Spleen (tissue), 7 donors: ENCODE measurements around the gene TMEM53.

Experiments
- POLR2AphosphoS5 ChIP-seq, 3 donors: sonication (generic); formaldehyde crosslinking; IDR thresholded peaks; one replicate each; pipeline ENCODE4 v1.5.1; 2017; ENCODE audit warnings: antibody characterized with exemption in 3 of 3
- TF ChIP-seq, protein P1 (sequence below), 11 experiments: fragments of 200-600 bp in 7 of 11; fragments of 450-650 bp in 4 of 11; sonication (generic) in 4 of 11; IDR thresholded peaks in 8 of 11; conservative IDR thresholded peaks in 3 of 11; 1 replicate in 7 of 11; 2 replicates in 4 of 11; pipeline versions ENCODE4 v1.4.0 to v1.8.0; 2016 to 2021; ENCODE audit warnings: antibody characterized with exemption in 11 of 11, inconsistent platforms in 4 of 11, mild to moderate bottlenecking in 1 of 11
- donor health status: DM: no; HTN: no; CAD: no; lungs with moderate emphysema.
- donor health status: DM: no; HTN: no; CAD: no.
- donor health status: DM: no; HTN: no; CAD: no.

DNA sequence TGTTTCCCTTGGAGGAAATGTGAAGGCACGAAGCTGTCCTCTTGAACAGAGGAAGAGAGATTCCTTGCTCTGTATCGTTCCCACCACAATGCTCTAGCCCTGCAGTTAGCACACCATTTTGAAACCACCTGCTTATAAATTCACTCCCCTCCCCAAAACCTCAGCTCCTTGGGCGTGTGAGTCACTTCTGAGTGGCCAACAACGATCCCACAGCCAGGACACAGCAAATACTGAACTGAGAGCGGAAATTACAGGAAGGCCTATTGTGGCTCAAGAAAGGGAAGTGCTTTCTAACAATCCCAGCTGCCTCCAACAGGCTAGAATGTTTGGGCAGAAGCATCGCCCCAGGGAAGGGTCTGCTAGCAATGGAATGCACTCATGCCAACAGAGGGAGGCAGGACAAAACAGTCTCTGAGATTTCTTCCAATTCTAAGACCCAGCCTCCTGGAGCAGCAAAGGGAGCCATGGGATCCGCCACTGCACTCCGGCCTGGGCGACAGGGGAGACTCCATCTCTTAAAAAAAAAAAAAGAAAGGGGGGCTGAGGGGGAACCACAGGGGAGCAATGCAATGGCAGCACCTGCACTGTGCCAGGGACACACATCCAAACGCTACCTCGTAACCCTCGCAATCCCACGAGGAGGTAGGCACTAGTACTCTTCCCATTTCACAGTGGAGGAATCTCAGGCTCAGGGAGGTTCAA, 1.9 kb downstream of the TMEM53 start:
- TF ChIP-seq, protein P1, sequence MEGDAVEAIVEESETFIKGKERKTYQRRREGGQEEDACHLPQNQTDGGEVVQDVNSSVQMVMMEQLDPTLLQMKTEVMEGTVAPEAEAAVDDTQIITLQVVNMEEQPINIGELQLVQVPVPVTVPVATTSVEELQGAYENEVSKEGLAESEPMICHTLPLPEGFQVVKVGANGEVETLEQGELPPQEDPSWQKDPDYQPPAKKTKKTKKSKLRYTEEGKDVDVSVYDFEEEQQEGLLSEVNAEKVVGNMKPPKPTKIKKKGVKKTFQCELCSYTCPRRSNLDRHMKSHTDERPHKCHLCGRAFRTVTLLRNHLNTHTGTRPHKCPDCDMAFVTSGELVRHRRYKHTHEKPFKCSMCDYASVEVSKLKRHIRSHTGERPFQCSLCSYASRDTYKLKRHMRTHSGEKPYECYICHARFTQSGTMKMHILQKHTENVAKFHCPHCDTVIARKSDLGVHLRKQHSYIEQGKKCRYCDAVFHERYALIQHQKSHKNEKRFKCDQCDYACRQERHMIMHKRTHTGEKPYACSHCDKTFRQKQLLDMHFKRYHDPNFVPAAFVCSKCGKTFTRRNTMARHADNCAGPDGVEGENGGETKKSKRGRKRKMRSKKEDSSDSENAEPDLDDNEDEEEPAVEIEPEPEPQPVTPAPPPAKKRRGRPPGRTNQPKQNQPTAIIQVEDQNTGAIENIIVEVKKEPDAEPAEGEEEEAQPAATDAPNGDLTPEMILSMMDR (IDR thresholded peaks at IDR 0.05 in 8 of 11, conservative IDR thresholded peaks at IDR 0.05 in 3 of 11): peak in 2 of 11 experiments; percentile 15 to 29
- peak in 1 of 3 donors; percentile 72 for TF ChIP-seq POLR2AphosphoS5 (IDR thresholded peaks at IDR 0.05)
